ENCODE data around the gene ABO.

Gene ABO

DNA sequence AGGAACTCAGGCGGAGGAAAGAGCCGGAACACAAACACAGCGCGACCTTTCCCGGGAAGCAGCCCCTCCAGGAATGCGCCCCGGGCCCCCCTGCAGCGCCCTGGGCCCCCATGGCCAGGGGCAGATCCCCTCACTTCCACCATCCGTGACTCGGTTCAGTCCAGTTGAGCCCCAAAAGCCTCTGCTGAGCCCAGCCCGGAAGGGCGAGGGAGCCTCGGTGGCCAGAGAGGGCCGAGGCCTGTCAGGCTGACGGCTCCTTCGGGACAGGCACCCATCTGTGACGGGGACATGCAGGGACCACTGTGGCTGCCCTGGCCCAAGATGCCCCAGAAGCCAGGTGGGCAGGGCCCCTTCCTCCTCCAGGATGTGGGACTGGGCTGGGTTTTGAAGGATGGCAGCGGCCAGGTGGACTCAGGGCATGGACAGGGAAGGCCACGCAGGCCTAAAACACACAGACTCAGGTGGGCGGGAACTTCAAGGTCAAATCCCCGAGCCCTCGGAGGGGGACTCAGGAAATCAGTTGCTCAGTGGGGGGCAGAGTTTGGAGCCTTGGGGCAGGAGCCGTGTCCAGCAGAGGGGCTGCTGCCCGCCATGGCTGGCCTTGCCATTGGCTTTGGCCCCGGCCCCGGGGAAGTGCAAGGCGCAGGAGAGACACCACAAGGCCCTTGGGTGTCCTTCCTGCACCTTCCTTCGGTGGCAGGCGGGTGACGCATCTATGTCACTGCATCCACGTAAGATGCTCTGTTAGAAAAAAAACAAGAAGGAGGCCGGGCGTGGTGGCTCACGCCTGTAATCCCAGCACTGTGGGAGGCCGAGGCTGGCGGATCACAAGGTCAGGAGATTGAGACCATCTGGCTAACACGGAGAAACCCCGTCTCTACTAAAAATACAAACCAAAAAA, 29.7 kb upstream of the ABO start:
- Histone ChIP-seq H3K9me3 (ENCODE audit: control insufficient read depth, insufficient read depth, low read depth, low read length) (no peaks in the 10 kb centered on the region), H3K4me3 (ENCODE audit: low read depth, low read length) (no peak overlapping the region), H3K27ac (ENCODE audit: extremely low read depth, low read depth, low read length) (no peak overlapping the region), H3K36me3 (ENCODE audit: control insufficient read depth in 2 of 2, insufficient read depth in 1 of 2, low read length in 2 of 2) (no peaks in the 10 kb centered on the region), H3K4me1 (ENCODE audit: control insufficient read depth, insufficient read depth, low read length) (no peaks in the 10 kb centered on the region)
- CTCF ChIA-PET = interaction anchor here (2.9 kb wide), 1 partner anchor 66 kb away, joined by 12 read pairs; no protein-coding TSS in a partner anchor
- TF ChIP-seq HOXA7 (CRISPR knock-in tag; IDR thresholded peaks at IDR 0.05; ENCODE audit: borderline replicate concordance) = no peak
- TF ChIP-seq ZNF623 (tag by site-specific recombination; IDR thresholded peaks at IDR 0.05) = no peak
- POLR2A ChIA-PET = no interaction called here

DNA sequence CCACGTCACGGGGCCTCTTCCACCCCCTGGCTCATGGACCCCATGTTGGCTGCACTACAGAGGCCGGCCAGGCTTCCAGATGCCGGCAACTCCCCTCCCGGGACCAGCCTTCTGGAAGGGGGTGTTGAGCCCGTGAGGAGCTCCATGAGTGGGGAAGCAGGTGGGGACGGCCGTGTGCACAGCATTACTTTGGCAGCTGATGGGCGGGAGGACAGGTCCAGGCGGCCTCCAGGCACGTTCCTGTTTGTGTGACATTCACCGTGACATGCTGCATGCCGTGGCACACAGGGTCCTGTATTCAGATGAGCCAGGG, 29.1 kb upstream of the ABO start:
- Histone ChIP-seq H3K36me3 (ENCODE audit: control insufficient read depth in 2 of 2, insufficient read depth in 1 of 2, low read length in 2 of 2) (no peaks in the 10 kb centered on the region), H3K4me3 (ENCODE audit: low read depth, low read length) (no peak overlapping the region), H3K4me1 (ENCODE audit: control insufficient read depth, insufficient read depth, low read length) (no peaks in the 10 kb centered on the region), H3K9me3 (ENCODE audit: control insufficient read depth, insufficient read depth, low read depth, low read length) (no peaks in the 10 kb centered on the region), H3K27ac (ENCODE audit: extremely low read depth, low read depth, low read length) (no peak overlapping the region)
- CTCF ChIA-PET = no interaction called here
- POLR2A ChIA-PET = no interaction called here
- TF ChIP-seq ZNF837 (tag by site-specific recombination; IDR thresholded peaks at IDR 0.05) = no peak
- TF ChIP-seq, protein P1, sequence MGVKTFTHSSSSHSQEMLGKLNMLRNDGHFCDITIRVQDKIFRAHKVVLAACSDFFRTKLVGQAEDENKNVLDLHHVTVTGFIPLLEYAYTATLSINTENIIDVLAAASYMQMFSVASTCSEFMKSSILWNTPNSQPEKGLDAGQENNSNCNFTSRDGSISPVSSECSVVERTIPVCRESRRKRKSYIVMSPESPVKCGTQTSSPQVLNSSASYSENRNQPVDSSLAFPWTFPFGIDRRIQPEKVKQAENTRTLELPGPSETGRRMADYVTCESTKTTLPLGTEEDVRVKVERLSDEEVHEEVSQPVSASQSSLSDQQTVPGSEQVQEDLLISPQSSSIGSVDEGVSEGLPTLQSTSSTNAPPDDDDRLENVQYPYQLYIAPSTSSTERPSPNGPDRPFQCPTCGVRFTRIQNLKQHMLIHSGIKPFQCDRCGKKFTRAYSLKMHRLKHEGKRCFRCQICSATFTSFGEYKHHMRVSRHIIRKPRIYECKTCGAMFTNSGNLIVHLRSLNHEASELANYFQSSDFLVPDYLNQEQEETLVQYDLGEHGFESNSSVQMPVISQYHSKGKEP (tag by site-specific recombination; IDR thresholded peaks at IDR 0.05) = no peak
- TF ChIP-seq, protein P2, sequence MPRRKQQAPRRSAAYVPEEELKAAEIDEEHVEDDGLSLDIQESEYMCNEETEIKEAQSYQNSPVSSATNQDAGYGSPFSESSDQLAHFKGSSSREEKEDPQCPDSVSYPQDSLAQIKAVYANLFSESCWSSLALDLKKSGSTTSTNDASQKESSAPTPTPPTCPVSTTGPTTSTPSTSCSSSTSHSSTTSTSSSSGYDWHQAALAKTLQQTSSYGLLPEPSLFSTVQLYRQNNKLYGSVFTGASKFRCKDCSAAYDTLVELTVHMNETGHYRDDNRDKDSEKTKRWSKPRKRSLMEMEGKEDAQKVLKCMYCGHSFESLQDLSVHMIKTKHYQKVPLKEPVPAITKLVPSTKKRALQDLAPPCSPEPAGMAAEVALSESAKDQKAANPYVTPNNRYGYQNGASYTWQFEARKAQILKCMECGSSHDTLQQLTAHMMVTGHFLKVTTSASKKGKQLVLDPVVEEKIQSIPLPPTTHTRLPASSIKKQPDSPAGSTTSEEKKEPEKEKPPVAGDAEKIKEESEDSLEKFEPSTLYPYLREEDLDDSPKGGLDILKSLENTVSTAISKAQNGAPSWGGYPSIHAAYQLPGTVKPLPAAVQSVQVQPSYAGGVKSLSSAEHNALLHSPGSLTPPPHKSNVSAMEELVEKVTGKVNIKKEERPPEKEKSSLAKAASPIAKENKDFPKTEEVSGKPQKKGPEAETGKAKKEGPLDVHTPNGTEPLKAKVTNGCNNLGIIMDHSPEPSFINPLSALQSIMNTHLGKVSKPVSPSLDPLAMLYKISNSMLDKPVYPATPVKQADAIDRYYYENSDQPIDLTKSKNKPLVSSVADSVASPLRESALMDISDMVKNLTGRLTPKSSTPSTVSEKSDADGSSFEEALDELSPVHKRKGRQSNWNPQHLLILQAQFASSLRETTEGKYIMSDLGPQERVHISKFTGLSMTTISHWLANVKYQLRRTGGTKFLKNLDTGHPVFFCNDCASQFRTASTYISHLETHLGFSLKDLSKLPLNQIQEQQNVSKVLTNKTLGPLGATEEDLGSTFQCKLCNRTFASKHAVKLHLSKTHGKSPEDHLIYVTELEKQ (tag by site-specific recombination; IDR thresholded peaks at IDR 0.05; ENCODE audit: borderline replicate concordance) = no peak
- no peak for TF ChIP-seq YY2 (tag by site-specific recombination; IDR thresholded peaks at IDR 0.05)
- TF ChIP-seq EGR2 (tag by site-specific recombination; IDR thresholded peaks at IDR 0.05; ENCODE audit: low read depth) = no peak
- TF ChIP-seq, protein P3, sequence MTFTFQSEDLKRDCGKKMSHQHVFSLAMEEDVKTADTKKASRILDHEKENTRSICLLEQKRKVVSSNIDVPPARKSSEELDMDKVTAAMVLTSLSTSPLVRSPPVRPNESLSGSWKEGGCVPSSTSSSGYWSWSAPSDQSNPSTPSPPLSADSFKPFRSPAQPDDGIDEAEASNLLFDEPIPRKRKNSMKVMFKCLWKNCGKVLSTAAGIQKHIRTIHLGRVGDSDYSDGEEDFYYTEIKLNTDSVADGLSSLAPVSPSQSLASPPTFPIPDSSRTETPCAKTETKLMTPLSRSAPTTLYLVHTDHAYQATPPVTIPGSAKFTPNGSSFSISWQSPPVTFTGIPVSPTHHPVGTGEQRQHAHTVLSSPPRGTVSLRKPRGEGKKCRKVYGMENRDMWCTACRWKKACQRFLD (tag by site-specific recombination; IDR thresholded peaks at IDR 0.05) = no peak
- TF ChIP-seq PRDM1 (tag by site-specific recombination; IDR thresholded peaks at IDR 0.05) = no peak
- TF ChIP-seq, protein P4, sequence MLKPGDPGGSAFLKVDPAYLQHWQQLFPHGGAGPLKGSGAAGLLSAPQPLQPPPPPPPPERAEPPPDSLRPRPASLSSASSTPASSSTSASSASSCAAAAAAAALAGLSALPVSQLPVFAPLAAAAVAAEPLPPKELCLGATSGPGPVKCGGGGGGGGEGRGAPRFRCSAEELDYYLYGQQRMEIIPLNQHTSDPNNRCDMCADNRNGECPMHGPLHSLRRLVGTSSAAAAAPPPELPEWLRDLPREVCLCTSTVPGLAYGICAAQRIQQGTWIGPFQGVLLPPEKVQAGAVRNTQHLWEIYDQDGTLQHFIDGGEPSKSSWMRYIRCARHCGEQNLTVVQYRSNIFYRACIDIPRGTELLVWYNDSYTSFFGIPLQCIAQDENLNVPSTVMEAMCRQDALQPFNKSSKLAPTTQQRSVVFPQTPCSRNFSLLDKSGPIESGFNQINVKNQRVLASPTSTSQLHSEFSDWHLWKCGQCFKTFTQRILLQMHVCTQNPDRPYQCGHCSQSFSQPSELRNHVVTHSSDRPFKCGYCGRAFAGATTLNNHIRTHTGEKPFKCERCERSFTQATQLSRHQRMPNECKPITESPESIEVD (tag by site-specific recombination; IDR thresholded peaks at IDR 0.05) = no peak
